HG03571 (cell line): ENCODE data around the gene PLEKHG3.

Source experiments
- ATAC-seq: cut with Tn5 transposase; IDR thresholded peaks from one replicate; pipeline ENCODE4 v1.9.1; 2021; ENCODE audit not compliant: unreplicated experiment

The PLEKHG3 gene

DNA sequence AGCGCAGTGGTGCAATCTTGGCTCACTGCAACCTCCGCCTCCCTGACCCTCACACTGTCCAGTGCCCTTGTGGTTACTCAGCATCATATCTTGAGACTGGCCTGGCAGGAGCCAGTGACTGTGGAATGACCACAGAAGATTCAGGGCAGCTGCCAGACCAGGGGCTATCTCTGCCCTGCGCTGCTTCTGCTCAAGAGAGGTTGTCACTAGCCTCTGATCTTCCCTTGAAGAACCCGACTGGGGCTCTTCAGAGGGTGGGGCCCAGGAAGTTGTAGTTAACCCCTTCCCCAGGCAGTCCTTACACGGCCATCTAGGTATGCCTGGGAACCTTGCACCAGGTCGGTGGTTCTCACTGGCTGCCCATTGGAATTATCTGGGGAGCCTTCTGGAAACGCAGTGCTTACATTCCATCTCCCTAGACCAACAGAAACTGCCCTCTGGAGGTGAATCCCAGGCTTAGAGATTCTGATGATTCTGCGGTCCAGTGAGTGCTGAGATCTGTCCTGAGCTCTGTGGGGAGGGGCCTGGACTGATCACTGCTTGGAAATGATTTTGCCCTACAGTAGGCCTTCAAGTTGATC, 41.4 kb downstream of the PLEKHG3 start:
- ATAC-seq, result no peak

DNA sequence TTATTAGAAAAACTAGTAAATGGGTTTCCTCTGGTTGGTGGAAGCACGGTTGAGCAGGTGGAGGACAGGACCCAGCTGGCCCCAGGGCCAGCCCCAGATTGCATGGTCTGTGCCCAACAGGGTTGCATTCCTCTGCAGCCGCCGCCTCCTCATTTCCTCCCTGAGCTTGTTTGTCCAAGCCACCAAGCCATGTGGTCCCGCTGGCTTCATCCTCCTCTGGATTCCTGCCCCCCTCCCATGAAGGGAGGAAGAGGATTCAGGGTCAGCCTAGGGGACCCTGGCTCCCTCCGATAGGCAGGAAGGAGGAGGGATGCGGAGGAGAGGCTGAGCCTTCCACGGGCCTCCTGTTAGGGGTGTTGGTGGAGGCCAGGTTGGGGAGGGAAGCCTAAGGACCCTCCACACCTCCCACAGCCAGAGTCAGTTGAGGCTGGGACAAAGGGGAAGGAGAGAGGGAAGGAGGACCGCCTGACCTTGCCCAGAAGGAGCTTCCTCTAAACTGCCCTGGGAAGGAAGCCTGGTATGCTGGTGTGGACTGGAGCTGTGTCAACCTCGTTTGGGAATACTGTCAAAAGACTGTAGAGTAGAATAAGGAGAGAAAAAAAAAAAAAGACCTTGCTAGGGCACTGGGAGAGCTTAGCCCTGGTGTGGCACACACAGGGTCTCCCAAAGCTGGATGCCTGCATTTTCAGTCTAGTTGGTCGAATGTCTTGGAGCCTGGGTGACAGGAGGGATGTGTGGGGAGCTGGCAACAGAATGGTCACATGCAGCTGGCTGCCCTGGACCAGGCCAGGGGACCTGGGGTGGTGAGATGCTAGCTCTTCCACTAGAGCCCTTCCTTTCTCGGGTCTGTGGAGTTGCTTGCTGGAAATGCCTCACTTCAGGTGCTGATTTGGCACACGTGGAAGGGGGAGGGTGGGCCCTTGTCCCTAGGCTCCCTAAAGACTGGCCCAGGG, 42.4 kb downstream of the PLEKHG3 start:
- no peak for ATAC-seq

DNA sequence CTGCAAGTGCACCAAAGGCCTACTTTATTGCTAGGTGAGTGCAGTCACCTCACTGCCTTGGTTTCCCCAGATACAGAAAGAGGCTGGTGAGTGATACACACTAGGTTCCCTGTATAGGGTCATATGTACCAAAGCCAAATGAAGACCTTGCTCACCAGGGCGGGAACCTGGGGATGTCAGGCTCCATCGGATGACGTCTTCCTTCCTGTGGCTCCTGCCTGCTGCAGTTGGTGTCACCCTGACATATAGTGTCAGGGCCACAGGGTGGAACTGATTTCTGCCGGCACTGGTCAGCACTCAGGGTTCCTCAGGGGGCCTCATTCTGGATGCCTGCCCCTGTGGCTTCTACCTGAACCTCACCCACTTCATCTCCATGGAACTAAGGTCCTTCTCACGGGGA, 43.1 kb downstream of the PLEKHG3 start:
- no peak for ATAC-seq

GRCh38 chr14:64748521-64748920, 44.3 kb downstream of the PLEKHG3 start:
- no peak for ATAC-seq

- ATAC-seq, result no peak
Measured at GRCh38 chr14:64748995-64749714, 44.9 kb downstream of the PLEKHG3 start.

DNA sequence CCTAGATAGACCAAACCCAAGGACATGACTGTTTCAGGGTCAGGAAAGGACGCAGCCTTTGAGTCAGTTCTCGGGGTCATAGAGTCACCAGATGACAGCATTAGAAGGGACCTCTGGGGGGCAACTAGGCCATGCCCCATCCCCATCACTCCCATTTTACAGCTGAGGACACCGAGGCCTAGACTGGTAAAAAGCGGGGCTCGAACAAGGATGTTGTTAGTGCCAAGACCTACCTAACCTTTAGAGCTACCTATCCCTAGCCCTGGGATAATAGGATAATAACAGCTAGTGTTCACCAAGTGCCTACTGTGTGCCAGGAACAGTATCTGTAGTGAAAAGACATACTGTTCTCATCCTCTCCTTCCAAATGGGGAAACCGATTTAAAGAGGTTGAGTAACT, 48.7 kb downstream of the PLEKHG3 start:
- no peak for ATAC-seq

- ATAC-seq, result no peak
Measured at GRCh38 chr14:64753374-64753773, 49.1 kb downstream of the PLEKHG3 start.

- ATAC-seq, result no peak
Measured at GRCh38 chr14:64753999-64754398, 49.8 kb downstream of the PLEKHG3 start.

- ATAC-seq, result no peak
Measured at GRCh38 chr14:64754685-64755084, 50.5 kb downstream of the PLEKHG3 start.

DNA sequence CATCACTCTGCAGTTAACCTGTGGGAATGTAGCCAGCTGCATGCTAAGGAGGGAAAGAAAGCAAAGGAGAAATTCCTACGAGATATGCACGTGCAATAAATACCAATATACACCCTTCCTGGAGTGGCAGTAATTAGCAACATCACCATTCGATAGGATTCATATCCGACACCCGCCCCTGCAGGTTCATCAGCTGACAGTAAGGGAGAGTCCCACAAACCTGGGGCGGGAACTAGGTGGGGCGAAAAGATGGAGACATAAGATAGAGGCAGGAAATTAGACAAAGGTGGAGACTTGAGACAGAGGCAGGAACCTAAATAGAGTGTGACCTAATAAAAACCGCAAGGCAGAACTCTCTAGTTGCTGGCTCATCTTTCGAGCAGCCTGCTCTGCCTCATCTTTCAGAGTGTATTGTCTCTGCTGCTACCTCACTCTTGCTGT, 51.6 kb downstream of the PLEKHG3 start:
- no peak for ATAC-seq

DNA sequence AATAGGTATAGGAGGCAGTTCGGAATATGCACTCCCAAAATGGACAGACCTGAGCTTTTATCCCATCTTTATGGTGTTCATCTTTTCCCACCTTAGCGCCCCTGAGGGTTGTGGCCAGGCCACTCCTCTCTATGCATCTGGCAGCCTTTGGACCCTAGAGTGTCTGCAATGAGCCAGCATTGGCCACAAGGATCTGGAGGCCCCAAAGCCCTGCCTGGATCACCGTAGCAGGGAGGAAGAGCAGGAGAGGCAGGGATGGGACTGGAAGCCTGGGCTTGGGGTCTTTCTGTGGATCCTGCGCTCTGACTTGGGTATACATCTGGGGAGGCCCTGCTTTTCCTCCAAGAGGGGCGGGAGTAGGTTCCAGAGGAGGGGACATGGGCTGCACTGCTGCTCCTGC, 52.5 kb downstream of the PLEKHG3 start:
- no peak for ATAC-seq

DNA sequence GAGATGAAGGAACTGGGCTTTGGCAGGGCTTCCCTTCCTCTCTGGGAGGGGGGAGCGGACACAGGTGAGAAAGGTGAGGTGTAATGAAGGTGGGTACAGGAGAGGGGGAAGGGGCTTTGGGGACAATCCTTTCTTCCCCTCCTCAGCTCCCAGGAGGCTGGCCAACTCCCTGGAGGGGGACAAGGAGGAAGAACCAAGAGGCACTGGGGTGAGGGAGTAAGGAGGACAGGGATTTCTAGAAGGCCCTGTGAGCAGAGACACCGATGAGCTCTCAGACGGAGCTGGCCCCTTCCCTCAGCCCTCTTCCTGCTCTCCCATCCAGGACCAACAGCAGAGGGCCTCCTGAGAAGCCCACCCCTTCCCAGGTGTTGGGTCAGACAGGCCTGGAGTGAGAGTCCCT, 53.4 kb downstream of the PLEKHG3 start:
- ATAC-seq, result no peak

DNA sequence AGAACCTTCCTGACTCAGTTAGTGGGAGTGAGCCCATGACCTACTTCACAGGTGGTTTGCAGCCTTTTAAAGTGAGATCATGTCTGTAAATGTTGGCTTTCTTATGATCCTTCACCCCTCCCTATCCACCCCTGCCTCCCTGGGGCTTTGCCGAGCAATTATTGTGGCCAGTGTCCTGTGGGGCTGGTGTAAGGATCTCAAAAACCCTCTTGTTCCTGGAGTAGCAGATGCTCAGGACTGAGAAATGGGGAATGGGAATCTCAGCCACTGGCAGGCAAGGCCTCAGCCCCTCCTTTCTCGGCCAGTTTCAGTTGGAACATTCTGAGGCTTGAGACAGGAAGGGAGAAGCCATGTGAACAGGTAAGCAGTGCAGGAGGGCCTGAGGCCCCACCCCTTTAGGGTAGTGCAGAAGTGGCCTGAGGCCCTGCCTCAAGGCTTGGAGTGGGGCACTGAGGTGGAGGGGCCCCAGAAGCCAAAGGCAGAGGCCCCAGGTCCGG, 53.8 kb downstream of the PLEKHG3 start:
- no peak for ATAC-seq

- ATAC-seq, result no peak
Measured at GRCh38 chr14:64758691-64759554, 54.7 kb downstream of the PLEKHG3 start.

DNA sequence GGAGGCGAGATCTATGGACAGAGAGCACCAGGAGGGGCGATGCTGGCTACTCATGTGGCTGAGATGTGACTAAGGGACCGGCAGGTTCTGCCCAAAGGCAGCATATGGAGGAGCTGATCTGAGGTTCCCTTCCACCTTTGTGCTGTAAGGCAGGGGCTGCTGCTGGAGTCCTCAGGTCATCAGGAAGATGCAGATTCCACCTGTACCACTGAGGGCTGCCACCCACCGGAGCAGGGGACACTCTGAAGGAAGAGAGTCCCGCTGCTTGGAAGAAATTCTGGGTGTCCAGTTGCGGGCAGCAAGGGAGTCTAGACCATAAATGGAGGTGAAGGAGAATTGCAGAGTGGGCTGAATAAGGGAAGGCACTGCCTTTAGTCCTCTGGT, 55.3 kb downstream of the PLEKHG3 start:
- no peak for ATAC-seq

DNA sequence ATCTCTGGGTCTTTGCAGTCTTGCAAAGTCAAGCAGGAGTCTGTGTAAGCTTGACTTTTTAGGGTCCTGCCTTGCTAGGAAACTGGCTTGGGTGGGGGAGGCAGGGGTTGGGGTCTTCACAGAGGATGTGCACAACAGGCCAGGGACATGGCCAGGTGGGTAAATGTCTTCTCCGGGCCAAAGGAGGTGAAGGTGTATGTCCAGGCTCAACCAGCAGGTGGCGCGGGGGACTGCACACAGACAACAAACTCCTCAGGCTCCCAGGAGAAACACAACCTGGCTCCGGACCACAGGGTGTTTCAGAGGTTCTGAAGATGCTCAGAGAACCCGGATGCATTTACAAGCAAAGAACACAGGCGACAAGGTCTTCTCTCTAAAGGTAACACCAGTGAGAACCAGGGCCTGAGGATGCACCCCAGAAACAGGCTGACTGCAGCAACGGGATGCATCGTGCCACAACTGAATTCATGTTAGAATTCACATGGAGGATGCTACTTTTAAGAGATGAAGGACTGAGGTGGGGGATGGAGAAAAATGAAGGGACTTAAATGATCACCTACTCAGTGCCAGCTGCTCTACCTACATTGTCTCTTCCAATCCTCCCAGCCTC, 56.0 kb downstream of the PLEKHG3 start:
- no peak for ATAC-seq

DNA sequence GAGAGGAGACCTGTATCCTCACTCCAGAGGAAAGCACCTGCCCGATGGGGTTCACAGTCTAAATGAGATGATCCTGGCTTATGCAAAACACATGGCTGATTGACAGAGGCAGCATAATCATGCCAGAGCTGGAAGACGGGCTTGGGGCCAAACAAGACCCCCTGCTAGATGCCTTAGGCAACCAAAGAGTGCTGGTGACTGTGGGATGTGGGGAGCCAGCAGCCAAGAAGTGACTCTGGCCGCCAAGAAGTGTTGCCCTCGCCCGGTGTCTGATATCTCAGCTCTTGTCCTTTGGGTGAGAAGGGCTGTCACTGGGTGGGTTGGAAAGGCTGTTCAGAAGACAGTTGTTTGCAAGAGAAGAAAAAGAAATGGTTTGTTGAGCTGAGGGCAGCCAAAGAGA, 56.7 kb downstream of the PLEKHG3 start:
- ATAC-seq, result no peak

DNA sequence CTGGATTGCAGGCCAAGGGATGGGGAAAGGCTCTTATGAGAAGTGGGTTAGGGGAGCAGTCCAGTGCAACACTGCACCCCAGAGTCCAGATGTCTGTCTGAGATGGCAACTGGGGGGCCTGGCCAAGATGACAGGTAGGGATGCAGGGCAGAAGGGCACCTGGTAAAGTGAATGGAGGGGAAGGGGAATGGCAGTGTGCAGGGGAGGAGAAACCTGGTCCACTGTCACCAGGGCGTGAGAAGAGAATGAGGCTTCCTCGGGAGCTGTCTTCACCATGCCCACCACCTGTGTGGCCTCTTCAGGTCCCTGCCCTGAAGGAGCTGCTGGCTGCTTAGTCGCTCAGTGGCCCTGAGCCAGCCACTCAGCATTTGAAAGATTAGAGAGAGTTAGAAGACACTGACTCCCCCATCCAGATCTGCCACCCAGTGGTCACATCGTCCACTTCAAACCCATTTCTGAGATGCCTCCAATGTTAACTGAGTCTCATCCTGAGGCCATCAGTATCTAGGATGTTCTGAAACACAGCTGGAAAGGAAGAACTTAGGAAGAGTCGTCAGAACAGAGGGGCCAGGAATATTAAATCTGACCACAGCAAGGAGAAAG, 57.3 kb downstream of the PLEKHG3 start:
- ATAC-seq, result no peak

DNA sequence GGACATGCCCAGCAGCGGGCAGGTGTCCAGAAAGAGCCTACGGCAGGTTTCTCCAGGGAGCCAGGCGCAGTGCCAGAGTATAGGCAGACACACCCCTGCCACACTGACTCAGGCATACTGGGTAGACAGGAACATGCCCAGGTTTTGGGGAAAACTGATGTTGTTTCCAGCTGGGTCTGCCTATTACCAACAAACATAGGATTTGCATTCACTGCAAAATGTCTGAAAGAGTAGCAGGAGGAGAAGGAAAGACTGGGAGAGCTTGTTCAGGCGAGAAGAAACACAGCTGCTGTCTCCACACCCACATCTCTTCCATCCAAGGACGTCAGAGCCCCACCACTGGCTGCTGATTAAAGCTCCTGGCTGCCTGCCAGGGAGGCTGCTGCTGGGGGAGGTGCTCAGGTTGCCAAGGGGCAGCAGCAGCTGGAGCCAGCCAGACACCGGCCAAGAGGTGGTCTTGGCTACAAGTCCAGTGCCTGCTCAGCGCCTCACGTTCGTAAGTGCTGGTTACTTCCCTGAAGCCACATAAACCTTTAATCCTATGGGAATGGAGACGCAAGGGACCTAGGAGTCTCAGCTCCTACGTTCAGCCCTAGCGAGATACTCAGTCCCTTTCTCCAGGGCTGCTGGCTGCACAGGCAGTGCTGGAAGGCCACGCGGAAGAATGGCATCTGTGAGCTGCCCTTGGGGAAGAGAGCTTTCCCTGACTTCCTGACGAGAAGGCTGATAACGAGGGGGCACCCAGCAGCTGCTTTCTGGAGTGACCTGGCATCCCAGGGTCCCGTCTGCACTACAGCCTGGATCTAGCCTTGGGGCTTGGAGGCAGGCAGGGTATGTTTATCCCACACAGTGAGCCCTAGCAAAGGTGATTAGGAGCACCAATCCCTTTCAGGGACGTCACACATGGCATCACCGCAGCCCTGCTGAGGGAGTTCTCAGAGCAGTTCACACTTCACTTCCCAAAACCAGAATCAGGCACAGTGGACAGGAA, 58.1 kb downstream of the PLEKHG3 start:
- no peak for ATAC-seq
